KMS-11 (cell line): ENCODE data around the gene GNS.

Source experiments
- H2AFZ ChIP-seq: fragments of 200-600 bp; sonication (generic); 2 replicates; pipeline ENCODE4 v1.6.1; 2016; ENCODE audit warnings: antibody characterized with exemption, mixed run types, low read depth
- H3K27ac ChIP-seq: fragments of 200-600 bp; sonication (generic); 2 replicates; pipeline ENCODE4 v1.6.1; 2016; ENCODE audit warnings: mild to moderate bottlenecking, mixed run types
- H3K27me3 ChIP-seq: fragments of 200-600 bp; sonication (generic); 2 replicates; pipeline ENCODE4 v1.6.1; 2017; ENCODE audit warnings: mild to moderate bottlenecking, low read depth, mixed run types, moderate library complexity; ENCODE audit not compliant: insufficient read depth
- H3K36me3 ChIP-seq: fragments of 200-600 bp; sonication (generic); 2 replicates; pipeline ENCODE4 v1.6.1; 2017; ENCODE audit warnings: mild to moderate bottlenecking, mixed run types; ENCODE audit not compliant: insufficient read depth
- H3K4me1 ChIP-seq: fragments of 200-600 bp; sonication (generic); 2 replicates; pipeline ENCODE4 v1.6.1; 2016; ENCODE audit warnings: mild to moderate bottlenecking, low read depth, mixed run types; ENCODE audit not compliant: poor library complexity, severe bottlenecking
- H3K4me2 ChIP-seq: fragments of 200-600 bp; sonication (generic); 2 replicates; pipeline ENCODE4 v1.7.0; 2016; ENCODE audit warnings: mild to moderate bottlenecking, mixed run types
- H3K4me3 ChIP-seq: fragments of 200-600 bp; sonication (generic); IDR thresholded peaks from 2 replicates; pipeline ENCODE4 v1.6.1; 2017; ENCODE audit warnings: low read depth, low read length, mixed read lengths; ENCODE audit not compliant: insufficient read depth
- H3K79me2 ChIP-seq: fragments of 200-600 bp; sonication (generic); 2 replicates; pipeline ENCODE4 v1.6.1; 2016; ENCODE audit warnings: low read depth, mixed run types; ENCODE audit not compliant: insufficient read depth
- H3K9ac ChIP-seq: fragments of 200-600 bp; sonication (generic); 2 replicates; pipeline ENCODE4 v1.6.1; 2016; ENCODE audit warnings: mild to moderate bottlenecking, mixed run types
- H4K20me1 ChIP-seq: fragments of 200-600 bp; sonication (generic); 2 replicates; pipeline ENCODE4 v1.6.1; 2016; ENCODE audit warnings: mild to moderate bottlenecking, mixed run types; ENCODE audit not compliant: insufficient read depth
- CTCF ChIP-seq: fragments of 200-600 bp; sonication (generic); conservative IDR thresholded peaks from 2 replicates; pipeline ENCODE4 v1.6.1; 2017; ENCODE audit warnings: low read depth, mild to moderate bottlenecking, antibody characterized with exemption, low read length, moderate library complexity, mixed read lengths

Gene GNS

DNA sequence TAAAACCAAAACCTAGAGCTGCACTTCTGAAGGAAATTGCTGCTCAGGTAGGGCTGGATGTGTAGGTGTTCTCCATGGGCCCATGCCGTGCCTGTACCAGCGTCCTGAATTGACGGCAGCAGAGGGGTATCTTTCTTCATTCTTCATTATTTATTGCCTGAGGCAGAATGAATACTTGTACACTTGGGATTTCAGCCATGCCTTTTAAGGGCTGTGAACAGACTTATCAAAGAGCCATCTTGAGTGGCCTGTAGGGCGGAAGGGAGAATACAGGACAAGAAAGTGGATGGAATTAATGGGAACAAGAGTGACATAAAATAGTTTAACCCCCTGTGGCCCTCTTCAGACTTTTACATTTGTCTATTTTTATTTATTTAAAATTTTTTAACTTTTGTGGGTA lies 87.5 kb downstream of the GNS start:
- no peak overlapping the region for H3K27ac ChIP-seq
- peaks cover 52% of the 10 kb centered on the region for H3K4me1 ChIP-seq
- no peak for TF ChIP-seq CTCF
- no peak overlapping the region for H3K4me2 ChIP-seq
- peaks cover 65% of the 10 kb centered on the region for H3K79me2 ChIP-seq
- H2AFZ ChIP-seq, result no peak overlapping the region
- no peak overlapping the region for H3K4me3 ChIP-seq
- H3K27me3 ChIP-seq, result no peaks in the 10 kb centered on the region
- H3K36me3 ChIP-seq, result no peaks in the 10 kb centered on the region
- H4K20me1 ChIP-seq, result no peaks in the 10 kb centered on the region
- H3K9ac ChIP-seq, result no peak overlapping the region

- Histone ChIP-seq H3K79me2 (peaks cover 71% of the 10 kb centered on the region), H3K9ac (no peak overlapping the region), H3K27me3 (no peaks in the 10 kb centered on the region), H3K36me3 (no peaks in the 10 kb centered on the region), H3K27ac (no peak overlapping the region), H3K4me2 (peak overlapping the region; percentile 2; the same call in 1 of the 2 replicates), H3K4me3 (no peak overlapping the region), H4K20me1 (no peaks in the 10 kb centered on the region), H3K4me1 (peaks cover 58% of the 10 kb centered on the region), H2AFZ (no peak overlapping the region)
- TF ChIP-seq CTCF, result no peak
Measured at GRCh38 chr12:64670919-64671639, 88.1 kb downstream of the GNS start.

DNA sequence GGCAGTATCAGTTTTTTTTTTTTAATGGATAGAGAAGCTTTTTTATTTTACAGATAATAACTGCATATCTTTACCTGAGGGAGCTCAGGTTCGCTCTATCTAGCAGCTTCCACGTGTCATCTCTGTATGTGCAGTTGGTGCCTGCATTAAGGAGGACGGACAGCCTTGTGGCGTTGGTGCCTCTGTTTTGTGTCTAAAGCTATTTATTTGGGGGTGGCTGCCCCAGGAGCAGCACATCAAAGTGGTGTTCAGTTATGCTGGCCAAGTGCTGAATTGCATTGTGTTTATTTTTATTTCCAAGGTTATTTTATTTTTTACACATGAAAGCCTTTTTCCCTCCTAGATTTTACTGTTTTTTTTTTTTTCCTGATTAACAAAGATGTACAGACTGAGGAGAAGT lies 89.2 kb downstream of the GNS start:
- H3K79me2 ChIP-seq, result peaks cover 76% of the 10 kb centered on the region
- H3K27me3 ChIP-seq, result no peaks in the 10 kb centered on the region
- no peaks in the 10 kb centered on the region for H4K20me1 ChIP-seq
- H3K9ac ChIP-seq, result no peak overlapping the region; the same call in 1 of the 2 replicates
- no peaks in the 10 kb centered on the region for H3K36me3 ChIP-seq
- H2AFZ ChIP-seq, result no peak overlapping the region
- H3K4me2 ChIP-seq, result peak overlapping the region; percentile 95
- no peak overlapping the region for H3K4me3 ChIP-seq
- H3K4me1 ChIP-seq, result peaks cover 68% of the 10 kb centered on the region
- no peak for TF ChIP-seq CTCF
- peak overlapping the region; percentile 76; the same call in 1 of the 2 replicates for H3K27ac ChIP-seq

- H3K36me3 ChIP-seq, result no peaks in the 10 kb centered on the region
- H2AFZ ChIP-seq, result peak overlapping the region; percentile 26
- peaks cover 81% of the 10 kb centered on the region for H3K79me2 ChIP-seq
- no peak for TF ChIP-seq CTCF
- no peaks in the 10 kb centered on the region for H3K27me3 ChIP-seq
- peak overlapping the region; percentile 95 for H3K4me2 ChIP-seq
- no peaks in the 10 kb centered on the region for H4K20me1 ChIP-seq
- peak overlapping the region; percentile 37; the same call in 1 of the 2 replicates for H3K9ac ChIP-seq
- peak overlapping the region; percentile 76 for H3K27ac ChIP-seq
- H3K4me3 ChIP-seq, result no peak overlapping the region
- peaks cover 75% of the 10 kb centered on the region for H3K4me1 ChIP-seq
Measured at GRCh38 chr12:64669270-64669842, 89.8 kb downstream of the GNS start.
